ENCODE measurements around the gene DESI1. TPM values are rescaled to one million over a fixed set of nuclear protein-coding genes. Genes with fewer than 3 reads are reported as not detected.

Gene DESI1
- total RNA-seq (2014; rRNA removed) (20.9 and 21.9 TPM in 2 replicates), Bru-seq, nascent RNA (percentile 65 among the genes with signal in this experiment), BruChase-seq, experiment 1, labeled RNA remaining after a 6-hour chase (percentile 74 among the genes with signal in this experiment), BruChase-seq, experiment 2, labeled RNA remaining after a 2-hour chase (percentile 76 among the genes with signal in this experiment)
- long read RNA-seq, transcript DESI1-201 (6 exons, 3,833 nt), result major isoform, 5 of 17 reads
- long read RNA-seq, partial matches to known transcripts, result 2 of 17 reads
- long read RNA-seq, other reads (novel, unspliced or antisense), result 10 of 17 reads

DNA sequence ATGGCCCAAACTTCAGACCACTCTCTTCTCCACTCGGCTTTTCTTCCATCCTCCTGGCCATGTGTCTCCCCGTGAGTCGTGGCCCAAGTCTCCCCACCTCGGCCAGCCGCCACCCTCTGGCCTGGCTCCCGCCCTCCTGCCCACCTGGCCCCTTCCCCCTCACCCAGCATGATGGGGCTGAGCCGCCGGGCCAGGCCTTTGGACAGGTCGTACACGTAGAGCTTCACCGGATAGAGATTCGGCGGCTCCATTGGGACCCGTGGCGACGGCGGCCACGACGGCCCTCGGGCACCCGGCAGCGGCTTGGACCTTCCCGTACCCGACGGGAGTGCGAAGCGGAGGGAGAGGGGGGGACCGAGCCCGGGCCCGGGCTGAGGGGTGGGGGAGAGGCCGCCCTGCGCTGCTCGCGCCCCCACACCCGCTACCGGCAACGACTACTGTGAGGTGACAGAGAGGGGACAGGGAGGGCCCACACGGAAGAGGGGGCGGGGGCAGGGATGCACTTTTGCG is at the start of gene DESI1:
TSS of gene DESI1 (minus strand) at position 455 of the 510 bp plus-strand sequence. CDS start at position 251, 204 bp downstream.
- H3K27me3 ChIP-seq (ENCODE audit: low read length), result no peaks in the 10 kb centered on the region
- H3K4me1 ChIP-seq (ENCODE audit: insufficient read depth, low read length), result peaks cover 22% of the 10 kb centered on the region; the same call in 1 of the 2 replicates
- H4K20me1 ChIP-seq (ENCODE audit: low read length), result peaks cover 9% of the 10 kb centered on the region; the same call in 1 of the 2 replicates
- TF ChIP-seq EZH2phosphoT487 (IDR thresholded peaks at IDR 0.05; ENCODE audit: borderline replicate concordance, low read length) (no peak), EZH2 (IDR thresholded peaks at IDR 0.05; ENCODE audit: low read length, unreplicated experiment) (no peak)
- TF ChIP-seq, protein P1, sequence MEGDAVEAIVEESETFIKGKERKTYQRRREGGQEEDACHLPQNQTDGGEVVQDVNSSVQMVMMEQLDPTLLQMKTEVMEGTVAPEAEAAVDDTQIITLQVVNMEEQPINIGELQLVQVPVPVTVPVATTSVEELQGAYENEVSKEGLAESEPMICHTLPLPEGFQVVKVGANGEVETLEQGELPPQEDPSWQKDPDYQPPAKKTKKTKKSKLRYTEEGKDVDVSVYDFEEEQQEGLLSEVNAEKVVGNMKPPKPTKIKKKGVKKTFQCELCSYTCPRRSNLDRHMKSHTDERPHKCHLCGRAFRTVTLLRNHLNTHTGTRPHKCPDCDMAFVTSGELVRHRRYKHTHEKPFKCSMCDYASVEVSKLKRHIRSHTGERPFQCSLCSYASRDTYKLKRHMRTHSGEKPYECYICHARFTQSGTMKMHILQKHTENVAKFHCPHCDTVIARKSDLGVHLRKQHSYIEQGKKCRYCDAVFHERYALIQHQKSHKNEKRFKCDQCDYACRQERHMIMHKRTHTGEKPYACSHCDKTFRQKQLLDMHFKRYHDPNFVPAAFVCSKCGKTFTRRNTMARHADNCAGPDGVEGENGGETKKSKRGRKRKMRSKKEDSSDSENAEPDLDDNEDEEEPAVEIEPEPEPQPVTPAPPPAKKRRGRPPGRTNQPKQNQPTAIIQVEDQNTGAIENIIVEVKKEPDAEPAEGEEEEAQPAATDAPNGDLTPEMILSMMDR (conservative IDR thresholded peaks at IDR 0.05; ENCODE audit: low read depth, low read length), result no peak
- H3K9me3 ChIP-seq (ENCODE audit: low read length), result no peaks in the 10 kb centered on the region
- peaks cover 87% of the 10 kb centered on the region for H3K79me2 ChIP-seq (ENCODE audit: low read length)
- peak within 1 kb of the TSS; percentile 91 for H3K4me2 ChIP-seq (ENCODE audit: low read length)
- H3K9ac ChIP-seq (ENCODE audit: low read length), result peak within 1 kb of the TSS; percentile 100
- POLR2A ChIA-PET (ENCODE audit: unreplicated experiment), result interaction anchor here (0.6 to 1.0 kb wide), 5 partner anchors 18 to 440 kb away, joined by 3 to 5 read pairs (median 4); partner anchors contain the start of gene PMM1
- intact Hi-C loops (cut with micrococcal nuclease), result no loop called here
- DNase-seq (no peak), ATAC-seq (peak; percentile 36)
- H3K4me3 ChIP-seq (ENCODE audit: low read length), result peak within 1 kb of the TSS; percentile 100
- no peaks in the 10 kb centered on the region for H3K9me2 ChIP-seq (replicated peaks; ENCODE audit: low read length)
- no TSS peak for BruUV-seq (replicated peaks)
- no peaks in the 10 kb centered on the region for H3F3A ChIP-seq (ENCODE audit: low read length, unreplicated experiment)
- peak within 1 kb of the TSS; percentile 90 for H2AFZ ChIP-seq (ENCODE audit: low read length)
- H3K27ac ChIP-seq (ENCODE audit: low read length), result peak within 1 kb of the TSS; percentile 94
- H3K36me3 ChIP-seq (ENCODE audit: low read depth, low read length), result peaks cover 5% of the 10 kb centered on the region; the same call in 1 of the 2 replicates
- CTCF ChIA-PET, result interaction anchor here (0.6 kb wide), 1 partner anchor 240 kb away, joined by 3 read pairs; no protein-coding TSS in a partner anchor

DNA sequence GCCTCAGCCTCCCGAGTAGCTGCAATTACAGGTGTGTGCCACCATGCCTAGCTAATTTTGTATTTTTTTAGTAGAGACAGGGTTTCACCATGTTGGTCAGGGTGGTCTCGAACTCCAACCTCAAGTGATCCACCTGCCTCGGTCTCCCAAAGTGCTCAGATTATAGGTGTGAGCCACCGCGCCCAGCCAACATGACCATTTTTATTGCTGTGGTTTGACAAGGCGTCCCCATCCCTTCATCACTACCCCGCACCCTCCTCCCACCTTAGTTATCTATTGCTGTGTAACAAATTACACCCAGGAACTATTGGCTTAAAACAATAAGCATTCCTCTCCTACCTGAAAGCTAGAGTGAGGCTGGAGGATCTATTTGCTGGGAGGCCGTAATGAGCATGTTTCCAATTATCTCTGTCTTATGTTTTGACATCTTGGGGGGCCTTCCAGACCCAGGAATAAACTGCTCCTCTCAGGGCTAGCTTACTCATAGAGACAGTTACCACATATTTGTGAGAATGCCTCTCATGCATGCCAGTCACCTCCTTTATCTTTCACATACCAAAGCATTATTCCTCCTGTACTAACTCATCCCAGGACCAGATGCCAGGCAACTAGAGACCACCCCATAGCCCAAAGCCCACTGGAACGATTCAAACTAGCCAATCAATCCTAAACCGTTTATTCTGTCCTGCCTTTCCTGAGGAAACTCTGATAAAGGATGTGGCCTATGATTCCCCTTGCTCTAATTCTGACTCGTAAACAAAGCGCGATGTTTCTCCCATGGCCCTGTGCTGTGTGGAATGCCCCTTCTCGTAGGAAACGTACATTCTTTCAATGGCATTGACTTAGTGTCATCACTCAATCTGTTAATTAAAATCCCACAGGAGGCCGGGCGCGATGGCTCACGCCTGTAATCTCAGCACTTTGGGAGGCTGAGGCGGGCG is 48.4 kb upstream of the DESI1 start:
- H3K79me2 ChIP-seq (ENCODE audit: low read length), result peaks cover 19% of the 10 kb centered on the region
- no peaks in the 10 kb centered on the region for H3K9me3 ChIP-seq (ENCODE audit: low read length)
- H3K9me2 ChIP-seq (replicated peaks; ENCODE audit: low read length), result no peaks in the 10 kb centered on the region
- H3F3A ChIP-seq (ENCODE audit: low read length, unreplicated experiment), result peaks cover 4% of the 10 kb centered on the region
- H4K20me1 ChIP-seq (ENCODE audit: low read length), result no peaks in the 10 kb centered on the region
- peaks cover 39% of the 10 kb centered on the region for H3K4me1 ChIP-seq (ENCODE audit: insufficient read depth, low read length)
- intact Hi-C loops (cut with micrococcal nuclease), result no loop called here
- H3K9ac ChIP-seq (ENCODE audit: low read length), result no peak overlapping the region
- H3K36me3 ChIP-seq (ENCODE audit: low read depth, low read length), result peaks cover 4% of the 10 kb centered on the region; the same call in 1 of the 2 replicates
- ATAC-seq (peak; percentile 13; the same call in 1 of the 2 replicates), DNase-seq (peak; percentile 59)
- peak overlapping the region; percentile 52 for H3K27ac ChIP-seq (ENCODE audit: low read length)
- ChIA-PET POLR2A (ENCODE audit: unreplicated experiment) (interaction anchor here (0.5 kb wide), 1 partner anchor 18 kb away, joined by 3 read pairs; no protein-coding TSS in a partner anchor), CTCF (no interaction called here)
- TF ChIP-seq EZH2 (IDR thresholded peaks at IDR 0.05; ENCODE audit: low read length, unreplicated experiment) (no peak), EZH2phosphoT487 (IDR thresholded peaks at IDR 0.05; ENCODE audit: borderline replicate concordance, low read length) (no peak)
- TF ChIP-seq, protein P1 (conservative IDR thresholded peaks at IDR 0.05; ENCODE audit: low read depth, low read length), result no peak
- H3K27me3 ChIP-seq (ENCODE audit: low read length), result no peaks in the 10 kb centered on the region
- H2AFZ ChIP-seq (ENCODE audit: low read length), result no peak overlapping the region
- H3K4me3 ChIP-seq (ENCODE audit: low read length), result no peak overlapping the region
- no peak overlapping the region; the same call in 1 of the 2 replicates for H3K4me2 ChIP-seq (ENCODE audit: low read length)
- BruUV-seq (replicated peaks), result TSS peak; percentile 21
